ENCODE data around the gene SEC23A.

Gene SEC23A

GRCh38 chr14:39025810-39026627, 77.0 kb downstream of the SEC23A start:
- TF ChIP-seq CTCF (IDR thresholded peaks at IDR 0.05): no peak

GRCh38 chr14:39025250-39025809, 77.7 kb downstream of the SEC23A start:
- TF ChIP-seq CTCF (IDR thresholded peaks at IDR 0.05): no peak

GRCh38 chr14:39023939-39024871, 78.8 kb downstream of the SEC23A start:
- no peak for TF ChIP-seq CTCF (IDR thresholded peaks at IDR 0.05)

GRCh38 chr14:39016733-39017095, 86.3 kb downstream of the SEC23A start:
- TF ChIP-seq CTCF (IDR thresholded peaks at IDR 0.05): no peak

GRCh38 chr14:39015964-39016577, 87.0 kb downstream of the SEC23A start:
- no peak for TF ChIP-seq CTCF (IDR thresholded peaks at IDR 0.05)

- peak; percentile 87 for TF ChIP-seq CTCF (IDR thresholded peaks at IDR 0.05)
Observed at GRCh38 chr14:39015360-39015961, 87.6 kb downstream of the SEC23A start.

- TF ChIP-seq CTCF (IDR thresholded peaks at IDR 0.05): no peak
Observed at GRCh38 chr14:39014460-39014859, 88.6 kb downstream of the SEC23A start.
